Brain pericyte (primary cell): Measurements from ENCODE around the gene PNCK.
"Not testable (repeated sequence)": the region's sequence is repeated elsewhere in the genome, so short reads cannot be mapped to it uniquely, and the experiment has no call there.

Source experiments
- DNase-seq: peaks from one replicate; pipeline ENCODE4 v3.0.0-alpha.2; 2012; ENCODE audit warnings: low read depth, low spot score

PNCK gene

GRCh38 chrX:153673428-153674218 lies at the start of gene PNCK:
Gene PNCK (minus strand): TSS chrX:153673813. CDS start chrX:153673076, 737 bp downstream.
- no peak for DNase-seq

GRCh38 chrX:153722704-153723350 lies 49.2 kb upstream of the PNCK start:
- no peak for DNase-seq

GRCh38 chrX:153719701-153720100 lies 46.1 kb upstream of the PNCK start:
- no peak for DNase-seq

GRCh38 chrX:153719238-153719637 lies 45.6 kb upstream of the PNCK start:
- no peak for DNase-seq

- no peak for DNase-seq
Measured at GRCh38 chrX:153717445-153717844, 43.8 kb upstream of the PNCK start.

GRCh38 chrX:153714256-153714655 lies 40.6 kb upstream of the PNCK start:
- no peak for DNase-seq

GRCh38 chrX:153709726-153710674 lies 36.4 kb upstream of the PNCK start:
- DNase-seq, result no peak

GRCh38 chrX:153708415-153708814 lies 34.8 kb upstream of the PNCK start:
- no peak for DNase-seq

- no peak for DNase-seq
Measured at GRCh38 chrX:153707406-153707805, 33.8 kb upstream of the PNCK start.

GRCh38 chrX:153706799-153707198 lies 33.2 kb upstream of the PNCK start:
- no peak for DNase-seq

- DNase-seq, result not testable (repeated sequence)
Measured at GRCh38 chrX:153705403-153706060, 31.9 kb upstream of the PNCK start.

- not testable (repeated sequence) for DNase-seq
Measured at GRCh38 chrX:153704631-153705402, 31.2 kb upstream of the PNCK start.

- DNase-seq, result no peak
Measured at GRCh38 chrX:153704021-153704526, 30.5 kb upstream of the PNCK start.

GRCh38 chrX:153703036-153703370 lies 29.4 kb upstream of the PNCK start:
- no peak for DNase-seq

- DNase-seq, result no peak
Measured at GRCh38 chrX:153702336-153703035, 28.9 kb upstream of the PNCK start.

- no peak for DNase-seq
Measured at GRCh38 chrX:153701706-153702105, 28.1 kb upstream of the PNCK start.

GRCh38 chrX:153700967-153701366 lies 27.4 kb upstream of the PNCK start:
- no peak for DNase-seq

- DNase-seq, result no peak
Measured at GRCh38 chrX:153700376-153700945, 26.8 kb upstream of the PNCK start.

- DNase-seq, result not testable (repeated sequence)
Measured at GRCh38 chrX:153699784-153700371, 26.3 kb upstream of the PNCK start.
